ENCODE results near the gene CACNA2D4. TPM values are rescaled to one million over a fixed set of nuclear protein-coding genes. Genes with fewer than 3 reads are reported as not detected.

The CACNA2D4 gene
- total RNA-seq, 2 donors from 2014 or later: 5.1 to 5.9 TPM

DNA sequence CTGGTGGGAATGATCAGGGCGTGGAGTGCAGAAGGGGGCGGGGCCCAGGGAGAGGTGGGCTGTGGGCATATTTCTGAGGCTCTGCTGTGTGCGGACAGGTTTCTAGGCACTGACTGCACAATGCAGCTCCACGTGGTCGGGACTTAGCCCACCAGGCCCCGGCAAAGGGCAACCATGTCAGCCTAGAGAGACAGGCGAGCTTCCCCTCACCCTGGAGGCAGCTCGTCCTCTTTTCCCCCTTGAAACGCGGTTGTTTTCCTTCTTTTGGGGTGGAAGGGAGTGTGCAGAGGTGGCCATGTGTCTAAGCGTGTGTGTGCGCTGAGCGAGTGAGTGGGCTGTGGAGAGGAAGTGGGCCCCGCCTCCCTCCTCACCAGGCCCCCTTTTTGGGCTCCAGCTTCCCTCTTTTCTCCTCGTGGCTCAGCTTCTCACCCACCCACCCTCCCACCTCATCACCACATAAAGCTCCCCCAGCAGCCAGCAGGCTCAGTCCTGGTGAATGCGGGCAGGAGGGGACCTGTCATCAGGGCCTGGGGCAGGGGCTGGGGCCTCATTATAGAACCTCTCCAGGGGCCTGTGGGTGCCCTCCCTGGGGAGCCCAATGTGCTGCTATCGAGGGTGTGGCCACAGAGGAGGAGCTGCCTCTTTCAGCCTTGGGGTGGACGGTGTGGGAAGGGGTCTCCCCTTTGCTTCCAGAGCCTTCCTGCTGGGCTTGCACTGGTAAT is 76.1 kb downstream of the CACNA2D4 start:
- no peak for ATAC-seq
- peak in 1 of 2 donors; percentile 22 for DNase-seq
- intact Hi-C loops (cut with DNase I, micrococcal nuclease): no loop called here

- intact Hi-C loops (cut with DNase I, micrococcal nuclease): no loop called here
- ATAC-seq (no peak), DNase-seq (peak in 1 of 2 donors; percentile 2)
Observed at GRCh38 chr12:1841586-1842182, 76.8 kb downstream of the CACNA2D4 start.

DNA sequence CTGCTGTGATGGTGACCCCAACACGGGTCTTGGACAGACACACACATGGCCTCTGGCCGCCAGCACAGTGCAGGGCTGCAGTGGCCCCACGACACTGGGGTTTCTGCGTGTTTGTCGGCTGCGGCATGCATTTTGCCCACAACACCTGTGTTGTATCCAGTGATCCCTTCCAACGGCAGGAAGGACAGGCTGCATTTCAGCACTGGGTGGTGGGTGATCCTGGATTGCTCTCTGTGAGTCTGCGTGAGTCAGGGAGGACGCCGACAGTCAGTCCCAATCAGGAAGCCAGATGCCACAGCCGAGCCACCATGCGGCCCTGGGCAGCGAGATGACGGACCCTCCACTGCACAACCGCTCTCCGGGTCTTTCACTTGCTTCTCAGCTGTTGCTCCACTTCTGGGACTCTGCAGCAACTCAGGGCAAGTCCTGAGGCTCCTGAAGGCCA is 77.4 kb downstream of the CACNA2D4 start:
- DNase-seq (no peak), ATAC-seq (no peak)
- intact Hi-C loops (cut with DNase I, micrococcal nuclease): no loop called here

DNA sequence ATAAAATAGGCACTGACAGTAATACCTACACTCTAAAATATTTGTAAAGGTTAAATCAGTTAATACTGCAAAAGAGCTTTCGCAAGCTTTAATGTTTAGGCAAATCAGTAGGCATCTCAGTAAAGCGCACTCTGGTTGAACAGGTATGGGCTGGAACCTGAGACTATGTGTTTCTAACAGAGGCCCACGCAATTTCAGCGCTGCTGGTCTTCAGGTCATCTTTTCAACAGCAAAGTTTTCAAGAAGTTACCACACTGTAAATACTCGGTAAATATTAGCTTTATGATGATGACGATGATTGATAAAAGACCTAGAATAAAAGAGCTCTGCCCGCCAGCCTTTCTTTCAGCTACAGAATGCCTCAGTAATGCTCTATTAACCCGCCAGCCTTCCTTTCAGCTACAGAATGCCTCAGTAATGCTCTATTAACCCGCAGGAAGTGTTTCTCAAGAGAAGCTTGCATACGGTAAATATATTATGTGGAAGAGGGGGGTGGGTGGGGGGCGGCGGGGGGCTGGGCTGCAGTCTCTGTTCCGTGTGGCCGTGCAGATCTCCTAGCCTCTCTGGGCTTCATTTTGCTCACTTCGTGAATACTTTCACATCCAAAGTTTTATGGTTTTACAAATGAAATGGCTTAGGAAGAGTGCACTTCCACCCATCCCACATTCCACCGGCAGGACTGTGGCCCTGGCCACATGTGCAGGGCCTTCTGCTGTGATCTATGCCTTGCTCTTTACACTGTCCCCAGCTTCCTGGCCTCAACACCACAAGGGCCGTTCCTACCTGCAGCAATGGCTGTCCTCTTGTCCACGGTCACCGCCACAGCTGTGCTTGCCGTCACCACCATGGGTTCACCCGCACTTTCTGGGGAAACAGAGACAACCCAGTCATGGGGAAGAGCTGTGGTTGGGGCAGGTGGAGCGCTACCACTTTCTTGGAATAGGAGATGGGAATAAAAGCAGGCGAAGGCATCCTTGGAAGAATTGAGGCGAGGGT is 78.2 kb downstream of the CACNA2D4 start:
- intact Hi-C loops (cut with DNase I, micrococcal nuclease): loop anchor here in 1 of 2 donors (10.0 kb wide), 1 partner anchor 65 kb away; no protein-coding TSS in a partner anchor
- no peak for DNase-seq
- no peak for ATAC-seq

GRCh38 chr12:1839464-1839863 is 79.0 kb downstream of the CACNA2D4 start:
- intact Hi-C loops (cut with DNase I, micrococcal nuclease): loop anchor here in 1 of 2 donors (10.0 kb wide), 1 partner anchor 65 kb away; no protein-coding TSS in a partner anchor
- DNase-seq (no peak), ATAC-seq (no peak)

DNA sequence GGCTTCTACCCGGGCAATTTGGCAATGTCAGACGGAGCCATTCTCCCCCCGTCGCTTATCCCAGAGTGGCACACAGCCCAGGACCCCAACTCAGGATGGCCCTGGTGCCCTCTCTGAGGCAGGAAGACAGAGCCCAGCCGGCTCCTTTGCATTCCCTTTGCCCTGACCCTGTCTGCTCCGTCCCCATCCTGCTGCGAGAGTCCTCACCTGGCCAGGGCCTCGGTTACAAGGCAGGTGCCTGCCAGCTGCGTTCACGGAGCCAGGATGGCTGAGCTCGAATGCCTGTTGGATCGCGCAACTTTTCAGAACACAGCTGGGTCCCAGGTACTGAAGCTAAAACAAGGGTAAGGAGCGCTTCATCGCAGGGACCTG is 79.5 kb downstream of the CACNA2D4 start:
- ATAC-seq (no peak), DNase-seq (no peak)
- intact Hi-C loops (cut with DNase I, micrococcal nuclease): loop anchor here in 1 of 2 donors (10.0 kb wide), 1 partner anchor 66 kb away; no protein-coding TSS in a partner anchor

- ATAC-seq (no peak), DNase-seq (no peak)
- intact Hi-C loops (cut with DNase I, micrococcal nuclease): loop anchor here in 1 of 2 donors (10.0 kb wide), 1 partner anchor 66 kb away; no protein-coding TSS in a partner anchor
Observed at GRCh38 chr12:1838205-1838993, 80.1 kb downstream of the CACNA2D4 start.

DNA sequence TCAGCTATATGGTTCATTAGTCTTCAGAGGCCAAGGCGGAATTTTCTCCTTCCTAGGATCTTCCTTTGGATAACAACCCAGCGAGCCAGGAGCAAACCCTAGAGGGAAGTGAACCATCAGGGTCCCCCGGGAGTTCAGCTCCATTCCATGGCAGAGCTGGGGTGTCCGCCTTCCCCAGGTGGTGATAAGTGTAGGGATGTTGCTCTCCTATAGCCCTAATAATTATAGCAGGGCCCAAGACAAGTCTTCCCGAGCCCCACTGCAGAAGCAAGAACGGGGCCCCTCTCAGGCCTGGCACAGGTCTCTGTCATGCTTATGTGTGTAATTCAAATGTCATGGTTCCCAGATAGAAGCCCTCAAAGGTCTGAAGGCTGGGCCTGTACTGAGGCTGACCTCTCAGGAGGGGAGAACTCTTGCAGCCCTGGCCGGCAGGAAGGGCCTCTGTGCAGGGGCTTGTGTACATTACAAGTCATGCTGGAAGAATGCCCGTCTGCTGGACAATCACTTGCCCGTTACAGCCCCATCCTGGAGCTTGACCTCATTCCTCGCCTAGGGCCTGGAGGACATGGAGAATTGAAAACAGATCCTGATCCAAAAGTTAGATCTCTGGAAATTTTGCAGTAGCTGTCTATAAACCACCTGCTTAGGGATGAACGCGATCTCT is 80.8 kb downstream of the CACNA2D4 start:
- no peak for DNase-seq
- no peak for ATAC-seq
- intact Hi-C loops (cut with DNase I, micrococcal nuclease): loop anchor here in 1 of 2 donors (10.0 kb wide), 1 partner anchor 67 kb away; no protein-coding TSS in a partner anchor

DNA sequence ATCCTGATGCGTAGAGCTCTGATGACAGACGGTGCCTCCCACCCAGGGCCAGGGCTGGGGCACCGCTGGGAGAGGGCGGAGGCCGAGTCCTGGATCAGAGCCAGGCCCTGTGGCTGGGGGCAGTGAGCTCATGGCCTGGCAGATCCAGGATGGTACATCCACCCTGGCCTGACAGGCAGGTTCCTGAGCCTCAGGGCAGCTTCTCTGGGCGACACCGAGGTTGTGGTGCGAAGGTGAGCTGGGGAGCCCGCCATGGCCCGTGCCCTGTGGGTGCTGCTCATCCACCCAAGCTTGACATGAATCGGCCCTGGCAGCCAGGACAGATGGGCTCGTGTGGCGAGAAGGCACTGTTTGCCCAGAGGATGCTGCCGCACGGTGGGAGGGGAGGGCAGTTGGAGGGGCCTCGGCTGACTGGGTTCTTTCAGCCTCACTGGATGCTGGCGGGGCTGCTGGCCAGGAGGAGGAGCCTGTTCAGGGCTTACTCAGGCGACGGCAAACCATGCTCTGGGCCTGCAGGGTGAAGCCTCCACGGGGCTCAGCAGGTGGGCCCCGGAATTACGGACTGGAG is 81.5 kb downstream of the CACNA2D4 start:
- intact Hi-C loops (cut with DNase I, micrococcal nuclease): loop anchor here in 1 of 2 donors (10.0 kb wide), 1 partner anchor 68 kb away; no protein-coding TSS in a partner anchor
- no peak for ATAC-seq
- no peak for DNase-seq

DNA sequence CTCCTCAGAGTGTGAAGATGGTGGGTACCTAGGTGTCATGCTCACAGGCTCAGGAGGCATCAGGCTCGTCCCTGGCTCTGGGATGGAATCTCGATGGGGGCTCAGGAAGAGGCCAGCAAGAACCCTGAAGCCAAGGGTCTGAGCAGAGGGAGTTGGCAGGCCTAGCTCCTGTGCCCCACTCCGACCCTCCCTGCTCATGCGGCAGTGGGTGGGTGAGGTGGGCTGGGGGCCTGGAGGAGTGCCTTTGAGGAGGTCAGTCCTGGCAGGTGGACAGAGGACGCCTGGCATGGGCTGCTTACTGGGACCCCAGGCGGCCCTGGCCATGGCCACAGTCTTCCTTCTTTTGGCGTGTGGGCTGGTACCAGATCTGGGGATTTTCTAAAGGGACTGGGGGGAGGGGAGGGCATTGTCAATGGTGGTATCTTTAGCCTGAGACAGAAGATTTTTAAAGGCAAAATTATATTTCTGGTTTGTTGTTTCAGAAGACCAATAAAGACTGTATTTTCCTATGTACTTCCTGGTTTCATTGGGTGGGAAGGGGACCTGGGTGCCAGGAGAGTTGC is 82.1 kb downstream of the CACNA2D4 start:
- intact Hi-C loops (cut with DNase I, micrococcal nuclease): loop anchor here in 1 of 2 donors (10.0 kb wide), 1 partner anchor 68 kb away; no protein-coding TSS in a partner anchor
- ATAC-seq (no peak), DNase-seq (no peak)

- ATAC-seq (no peak), DNase-seq (no peak)
- intact Hi-C loops (cut with DNase I, micrococcal nuclease): loop anchor here in 1 of 2 donors (10.0 kb wide), 1 partner anchor 69 kb away; no protein-coding TSS in a partner anchor
Observed at GRCh38 chr12:1835211-1836131, 83.0 kb downstream of the CACNA2D4 start.

DNA sequence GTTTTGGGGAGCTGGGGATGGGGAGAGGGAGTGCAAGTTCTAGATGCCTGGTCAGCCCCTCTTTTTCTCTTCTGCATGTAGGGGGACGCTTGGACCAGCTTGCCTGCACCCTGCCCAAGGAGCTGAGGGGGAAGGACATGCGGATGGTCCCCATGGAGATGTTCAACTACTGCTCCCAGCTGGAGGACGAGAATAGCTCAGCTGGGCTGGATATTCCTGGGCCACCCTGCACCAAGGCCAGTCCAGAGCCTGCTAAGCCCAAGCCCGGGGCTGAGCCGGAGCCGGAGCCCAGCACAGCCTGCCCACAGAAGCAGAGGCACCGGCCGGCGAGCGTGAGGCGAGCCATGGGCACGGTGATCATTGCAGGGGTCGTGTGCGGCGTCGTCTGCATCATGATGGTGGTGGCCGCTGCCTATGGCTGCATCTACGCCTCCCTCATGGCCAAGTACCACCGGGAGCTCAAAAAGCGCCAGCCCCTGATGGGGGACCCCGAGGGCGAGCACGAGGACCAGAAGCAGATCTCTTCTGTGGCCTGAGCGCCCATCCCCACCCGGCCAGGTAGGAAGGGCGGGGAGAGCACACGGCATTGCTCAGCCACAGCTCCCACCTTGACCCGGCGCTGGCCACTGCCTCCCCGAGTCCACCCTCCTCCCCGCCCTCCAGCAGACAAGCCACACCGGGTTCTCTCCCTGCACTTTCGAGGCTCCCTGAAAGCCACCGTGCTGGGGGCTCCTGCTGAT is 84.1 kb downstream of the CACNA2D4 start:
- ATAC-seq (no peak), DNase-seq (no peak)
- intact Hi-C loops (cut with DNase I, micrococcal nuclease): loop anchor here in 1 of 2 donors (10.0 kb wide), 1 partner anchor 70 kb away; no protein-coding TSS in a partner anchor

- intact Hi-C loops (cut with DNase I, micrococcal nuclease): loop anchor here in 1 of 2 donors (10.0 kb wide), 1 partner anchor 71 kb away; no protein-coding TSS in a partner anchor
- DNase-seq (no peak), ATAC-seq (no peak)
Observed at GRCh38 chr12:1833596-1834028, 84.8 kb downstream of the CACNA2D4 start.

DNA sequence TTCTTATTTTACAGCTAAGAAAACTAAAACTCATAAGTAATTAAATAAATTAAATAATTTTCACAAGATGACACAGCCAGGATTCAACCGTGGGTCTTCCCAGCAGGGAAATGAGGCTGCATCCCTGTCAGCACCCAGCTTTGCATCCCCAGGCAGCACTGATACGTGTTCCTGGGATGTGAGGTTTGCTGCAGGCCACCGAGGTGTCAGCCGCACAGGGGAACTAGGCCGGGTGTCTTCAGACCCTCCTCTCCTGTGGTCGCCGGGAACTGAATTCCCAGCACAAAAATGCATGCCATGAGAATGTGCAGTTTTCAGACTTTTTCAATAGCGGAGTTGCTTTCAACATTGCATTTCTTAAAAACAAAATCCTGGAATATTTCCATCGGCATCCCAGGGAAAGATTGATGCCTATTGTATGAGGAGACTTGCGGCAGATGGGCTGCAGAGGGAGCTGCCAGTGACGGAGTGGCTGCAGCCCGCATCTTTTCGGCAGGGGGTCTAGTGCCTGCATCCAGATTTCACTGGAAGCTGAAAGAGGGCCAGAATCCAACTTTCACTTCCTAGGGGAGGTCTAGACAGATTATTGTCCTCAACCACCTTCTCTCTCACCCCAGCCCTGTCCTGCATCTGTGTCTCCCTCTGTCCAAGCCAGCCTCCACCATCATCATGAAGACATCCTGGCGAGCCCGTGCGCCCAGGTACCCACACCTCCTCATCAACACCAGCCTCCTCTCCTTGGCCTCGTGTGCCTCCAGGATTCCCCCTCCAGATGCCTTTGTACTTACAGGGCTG is 85.5 kb downstream of the CACNA2D4 start:
- intact Hi-C loops (cut with DNase I, micrococcal nuclease): loop anchor here in 1 of 2 donors (10.0 kb wide), 1 partner anchor 72 kb away; no protein-coding TSS in a partner anchor
- ATAC-seq: no peak
- no peak for DNase-seq
